Thymus (tissue), 11 donors: ENCODE data around the gene EYS. TPM values are rescaled to one million over a fixed set of nuclear protein-coding genes. Genes with fewer than 3 reads are reported as not detected.

Experiments
- DNase-seq, 9 donors: peaks; one replicate each; pipeline ENCODE4 v3.0.0-alpha.2; 2013; ENCODE audit warnings: low spot score in 9 of 9, low read depth in 6 of 9, missing footprints in 1 of 9
- H3K27ac ChIP-seq, 2 donors: one replicate each; pipeline ENCODE4 v1.5.1; 2013; ENCODE audit warnings: control low read depth in 1 of 2, low read depth in 1 of 2, low read length in 1 of 2, mild to moderate bottlenecking in 1 of 2, moderate library complexity in 1 of 2
- H3K27me3 ChIP-seq, 2 donors: one replicate each; pipeline ENCODE4 v1.5.1; 2013; ENCODE audit warnings: low read length in 1 of 2; ENCODE audit not compliant: control insufficient read depth in 2 of 2, insufficient read depth in 1 of 2
- H3K36me3 ChIP-seq, 2 donors: one replicate each; pipeline ENCODE4 v1.5.1; 2013; ENCODE audit warnings: low read length in 1 of 2, mild to moderate bottlenecking in 1 of 2, moderate library complexity in 1 of 2; ENCODE audit not compliant: control insufficient read depth in 2 of 2, insufficient read depth in 2 of 2
- H3K4me1 ChIP-seq, 2 donors: one replicate each; pipeline ENCODE4 v1.5.1; 2013; ENCODE audit warnings: low read length in 2 of 2; ENCODE audit not compliant: control insufficient read depth in 2 of 2, insufficient read depth in 2 of 2
- H3K4me3 ChIP-seq, 2 donors: one replicate each; pipeline ENCODE4 v1.5.1; 2013; ENCODE audit warnings: low read length in 2 of 2, control low read depth in 1 of 2, mild to moderate bottlenecking in 1 of 2
- H3K9me3 ChIP-seq, 2 donors: one replicate each; pipeline ENCODE4 v1.5.1; 2013; ENCODE audit warnings: low read length in 1 of 2, mild to moderate bottlenecking in 1 of 2; ENCODE audit not compliant: control insufficient read depth in 2 of 2, insufficient read depth in 1 of 2
- WGBS: extraction: QIAGEN DNeasy Blood & Tissue Kit; methylation state at CpG from one replicate; pipeline ENCODE4 v1.1.7; 2013; 5-methylcytosine and 5-hydroxymethylcytosine counted together
- polyA plus RNA-seq: library from polyadenylated mRNA; stranded (reverse); fragments of 200-250 nt; gene quantifications from one replicate; pipeline ENCODE4 v1.2.3, GENCODE V29; 2013
- total RNA-seq: library from RNA; stranded (reverse); fragments of 120-200 nt; gene quantifications from one replicate; pipeline ENCODE4 v1.2.4, GENCODE V29; 2013
- donor health status: healthy.

EYS gene
- total and polyA plus RNA-seq, 2 donors: 0.05 to 0.28 TPM

GRCh38 chr6:65450451-65450850, 256.6 kb downstream of the EYS start:
- no peak overlapping the region for H3K27ac ChIP-seq
- H3K4me1 ChIP-seq: no peaks in the 10 kb centered on the region
- no peak for DNase-seq
- H3K27me3 ChIP-seq: no peaks in the 10 kb centered on the region
- 83% methylated on average over 1 of the region's 1 CpG for WGBS
- no peaks in the 10 kb centered on the region for H3K9me3 ChIP-seq
- H3K4me3 ChIP-seq: no peak overlapping the region
- no peaks in the 10 kb centered on the region for H3K36me3 ChIP-seq

- Histone ChIP-seq H3K4me3 (no peak overlapping the region), H3K36me3 (no peaks in the 10 kb centered on the region), H3K27me3 (no peaks in the 10 kb centered on the region), H3K9me3 (no peaks in the 10 kb centered on the region), H3K4me1 (no peaks in the 10 kb centered on the region), H3K27ac (no peak overlapping the region)
- DNase-seq: no peak
- WGBS: 69% methylated on average over 1 of the region's 1 CpG
Measured at GRCh38 chr6:65449926-65450325, 257.1 kb downstream of the EYS start.

- DNase-seq: no peak
- 85% methylated on average over 1 of the region's 1 CpG for WGBS
- H3K36me3 ChIP-seq: no peaks in the 10 kb centered on the region
Measured at GRCh38 chr6:65448866-65449265, 258.2 kb downstream of the EYS start.

GRCh38 chr6:65436281-65436680, 270.7 kb downstream of the EYS start:
- WGBS: 92% methylated on average over 1 of the region's 1 CpG
- no peak overlapping the region for H3K4me3 ChIP-seq
- DNase-seq: no peak

More at GRCh38 chr6:65448866-65449265, 258.2 kb downstream of the EYS start:
- Histone ChIP-seq H3K4me1 (no peaks in the 10 kb centered on the region), H3K9me3 (no peaks in the 10 kb centered on the region), H3K27ac (no peak overlapping the region), H3K4me3 (no peak overlapping the region), H3K27me3 (no peaks in the 10 kb centered on the region)

GRCh38 chr6:65416621-65417020, 290.4 kb downstream of the EYS start:
- Histone ChIP-seq H3K4me1 (no peaks in the 10 kb centered on the region), H3K36me3 (no peaks in the 10 kb centered on the region), H3K4me3 (no peak overlapping the region), H3K27me3 (no peaks in the 10 kb centered on the region), H3K9me3 (no peaks in the 10 kb centered on the region), H3K27ac (no peak overlapping the region)
- WGBS: 92% methylated on average over 3 of the region's 3 CpGs
- no peak for DNase-seq

More at GRCh38 chr6:65436281-65436680, 270.7 kb downstream of the EYS start:
- Histone ChIP-seq H3K9me3 (no peaks in the 10 kb centered on the region), H3K36me3 (no peaks in the 10 kb centered on the region), H3K4me1 (no peaks in the 10 kb centered on the region), H3K27ac (no peak overlapping the region), H3K27me3 (no peaks in the 10 kb centered on the region)

- WGBS: 88% methylated on average over 3 of the region's 3 CpGs
- H3K4me3 ChIP-seq: no peak overlapping the region
Measured at GRCh38 chr6:65410309-65410708, 296.7 kb downstream of the EYS start.

GRCh38 chr6:65402564-65402963, 304.5 kb downstream of the EYS start:
- H3K27ac ChIP-seq: no peak overlapping the region
- DNase-seq: no peak
- H3K4me3 ChIP-seq: no peak overlapping the region
- H3K9me3 ChIP-seq: no peaks in the 10 kb centered on the region
- no peaks in the 10 kb centered on the region for H3K27me3 ChIP-seq
- H3K36me3 ChIP-seq: no peaks in the 10 kb centered on the region
- no peaks in the 10 kb centered on the region for H3K4me1 ChIP-seq

More at GRCh38 chr6:65410309-65410708, 296.7 kb downstream of the EYS start:
- no peaks in the 10 kb centered on the region for H3K4me1 ChIP-seq
- H3K27ac ChIP-seq: no peak overlapping the region
- no peaks in the 10 kb centered on the region for H3K36me3 ChIP-seq
- H3K9me3 ChIP-seq: no peaks in the 10 kb centered on the region
- DNase-seq: no peak
- H3K27me3 ChIP-seq: no peaks in the 10 kb centered on the region

GRCh38 chr6:65399355-65400084, 307.5 kb downstream of the EYS start:
- H3K27me3 ChIP-seq: no peaks in the 10 kb centered on the region
- 42% methylated on average over 1 of the region's 1 CpG for WGBS
- H3K4me1 ChIP-seq: no peaks in the 10 kb centered on the region
- H3K4me3 ChIP-seq: no peak overlapping the region
- peaks cover 0 to 3% of the 10 kb centered on the region in 2 donors for H3K9me3 ChIP-seq
- no peak overlapping the region for H3K27ac ChIP-seq
- no peak for DNase-seq
- no peaks in the 10 kb centered on the region for H3K36me3 ChIP-seq

- Histone ChIP-seq H3K27ac (no peak overlapping the region), H3K27me3 (no peaks in the 10 kb centered on the region), H3K36me3 (no peaks in the 10 kb centered on the region), H3K9me3 (peaks cover 0 to 3% of the 10 kb centered on the region in 2 donors), H3K4me3 (no peak overlapping the region), H3K4me1 (no peaks in the 10 kb centered on the region)
- 95% methylated on average over 2 of the region's 2 CpGs for WGBS
- DNase-seq: no peak
Measured at GRCh38 chr6:65398851-65399250, 308.2 kb downstream of the EYS start.
